Measurements from ENCODE around the gene MYL2.

DNA sequence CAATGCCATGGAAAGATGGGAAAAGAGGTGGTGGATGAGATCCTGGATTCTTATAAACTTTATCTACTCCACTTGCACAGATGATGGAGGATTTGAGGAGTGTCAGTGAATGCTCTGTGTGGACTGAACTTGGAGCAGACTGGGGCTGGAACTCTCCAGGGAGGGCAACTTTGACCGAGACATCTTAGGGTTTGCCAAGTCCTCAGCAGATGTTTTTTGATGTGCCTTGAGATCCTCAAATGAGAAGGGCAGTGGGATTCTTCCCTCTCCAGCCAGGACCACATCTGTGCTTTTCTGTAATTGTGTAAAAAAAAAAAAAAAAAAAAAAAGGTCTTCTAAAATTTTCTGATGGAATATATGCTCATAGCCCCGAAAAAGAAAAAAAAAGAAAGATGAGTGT, 23.0 kb upstream of the MYL2 start:
- TF ChIP-seq, protein P1, sequence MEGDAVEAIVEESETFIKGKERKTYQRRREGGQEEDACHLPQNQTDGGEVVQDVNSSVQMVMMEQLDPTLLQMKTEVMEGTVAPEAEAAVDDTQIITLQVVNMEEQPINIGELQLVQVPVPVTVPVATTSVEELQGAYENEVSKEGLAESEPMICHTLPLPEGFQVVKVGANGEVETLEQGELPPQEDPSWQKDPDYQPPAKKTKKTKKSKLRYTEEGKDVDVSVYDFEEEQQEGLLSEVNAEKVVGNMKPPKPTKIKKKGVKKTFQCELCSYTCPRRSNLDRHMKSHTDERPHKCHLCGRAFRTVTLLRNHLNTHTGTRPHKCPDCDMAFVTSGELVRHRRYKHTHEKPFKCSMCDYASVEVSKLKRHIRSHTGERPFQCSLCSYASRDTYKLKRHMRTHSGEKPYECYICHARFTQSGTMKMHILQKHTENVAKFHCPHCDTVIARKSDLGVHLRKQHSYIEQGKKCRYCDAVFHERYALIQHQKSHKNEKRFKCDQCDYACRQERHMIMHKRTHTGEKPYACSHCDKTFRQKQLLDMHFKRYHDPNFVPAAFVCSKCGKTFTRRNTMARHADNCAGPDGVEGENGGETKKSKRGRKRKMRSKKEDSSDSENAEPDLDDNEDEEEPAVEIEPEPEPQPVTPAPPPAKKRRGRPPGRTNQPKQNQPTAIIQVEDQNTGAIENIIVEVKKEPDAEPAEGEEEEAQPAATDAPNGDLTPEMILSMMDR (IDR thresholded peaks at IDR 0.05; ENCODE audit: low read depth, low read length, poor library complexity, severe bottlenecking) = no peak
- TF ChIP-seq EZH2phosphoT487 (IDR thresholded peaks at IDR 0.05; ENCODE audit: borderline replicate concordance, low read length) = no peak
